ENCODE results near the gene IDH2.

Gene IDH2

GRCh38 chr15:90058775-90059174 lies 43.5 kb downstream of the IDH2 start:
- DNase-seq (ENCODE audit: low spot score in 2 of 2), result no peak
- Mint-ChIP-seq H3K27me3 (no peaks in the 10 kb centered on the region), H3K4me1 (peaks cover 56% of the 10 kb centered on the region), H3K36me3 (peaks cover 2% of the 10 kb centered on the region), H3K9me3 (no peaks in the 10 kb centered on the region), H3K27ac (peak overlapping the region; percentile 95), H3K4me3 (peak overlapping the region; percentile 60)
- ATAC-seq (ENCODE audit: low read depth), result no peak

GRCh38 chr15:90058308-90058707 lies 44.0 kb downstream of the IDH2 start:
- peaks cover 2% of the 10 kb centered on the region for H3K36me3 Mint-ChIP-seq
- peaks cover 51% of the 10 kb centered on the region for H3K4me1 Mint-ChIP-seq
- no peaks in the 10 kb centered on the region for H3K9me3 Mint-ChIP-seq
- DNase-seq (ENCODE audit: low spot score in 2 of 2) (peak in 1 of 2 donors; percentile 36), ATAC-seq (ENCODE audit: low read depth) (no peak)
- H3K4me3 Mint-ChIP-seq, result peak overlapping the region; percentile 11
- H3K27ac Mint-ChIP-seq, result peak overlapping the region; percentile 95
- H3K27me3 Mint-ChIP-seq, result no peaks in the 10 kb centered on the region

- Mint-ChIP-seq H3K4me1 (peaks cover 43% of the 10 kb centered on the region), H3K9me3 (no peaks in the 10 kb centered on the region), H3K36me3 (peaks cover 2% of the 10 kb centered on the region), H3K27me3 (no peaks in the 10 kb centered on the region), H3K27ac (no peak overlapping the region), H3K4me3 (no peak overlapping the region)
- DNase-seq (ENCODE audit: low spot score in 2 of 2), result no peak
- no peak for ATAC-seq (ENCODE audit: low read depth)
These were observed 45.7 kb downstream of the IDH2 start for GRCh38 chr15:90056529-90056928.

GRCh38 chr15:90055182-90055581 lies 47.1 kb downstream of the IDH2 start:
- H3K4me3 Mint-ChIP-seq, result no peak overlapping the region
- DNase-seq (ENCODE audit: low spot score in 2 of 2), result no peak
- no peak for ATAC-seq (ENCODE audit: low read depth)
- peaks cover 2% of the 10 kb centered on the region for H3K36me3 Mint-ChIP-seq
- H3K4me1 Mint-ChIP-seq, result peaks cover 41% of the 10 kb centered on the region
- H3K27me3 Mint-ChIP-seq, result no peaks in the 10 kb centered on the region
- H3K27ac Mint-ChIP-seq, result peak overlapping the region; percentile 62
- no peaks in the 10 kb centered on the region for H3K9me3 Mint-ChIP-seq

- DNase-seq (ENCODE audit: low spot score in 2 of 2), result no peak
- Mint-ChIP-seq H3K27me3 (no peaks in the 10 kb centered on the region), H3K27ac (peak overlapping the region; percentile 62), H3K4me1 (peaks cover 42% of the 10 kb centered on the region), H3K36me3 (peaks cover 2% of the 10 kb centered on the region), H3K9me3 (no peaks in the 10 kb centered on the region), H3K4me3 (no peak overlapping the region)
- no peak for ATAC-seq (ENCODE audit: low read depth)
These were observed 47.6 kb downstream of the IDH2 start for GRCh38 chr15:90054618-90055097.

- DNase-seq (ENCODE audit: low spot score in 2 of 2) (no peak), ATAC-seq (ENCODE audit: low read depth) (no peak)
- no peaks in the 10 kb centered on the region for H3K27me3 Mint-ChIP-seq
- no peaks in the 10 kb centered on the region for H3K9me3 Mint-ChIP-seq
- H3K4me3 Mint-ChIP-seq, result peak overlapping the region; percentile 1
- peaks cover 2% of the 10 kb centered on the region for H3K36me3 Mint-ChIP-seq
- no peak overlapping the region for H3K27ac Mint-ChIP-seq
- H3K4me1 Mint-ChIP-seq, result peaks cover 40% of the 10 kb centered on the region
These were observed 48.4 kb downstream of the IDH2 start for GRCh38 chr15:90053685-90054466.

- H3K27ac Mint-ChIP-seq, result no peak overlapping the region
- peaks cover 2% of the 10 kb centered on the region for H3K36me3 Mint-ChIP-seq
- ATAC-seq (ENCODE audit: low read depth) (no peak), DNase-seq (ENCODE audit: low spot score in 2 of 2) (no peak)
- no peak overlapping the region for H3K4me3 Mint-ChIP-seq
- peaks cover 31% of the 10 kb centered on the region for H3K4me1 Mint-ChIP-seq
- no peaks in the 10 kb centered on the region for H3K9me3 Mint-ChIP-seq
- no peaks in the 10 kb centered on the region for H3K27me3 Mint-ChIP-seq
These were observed 50.4 kb downstream of the IDH2 start for GRCh38 chr15:90051874-90052273.

- H3K9me3 Mint-ChIP-seq, result no peaks in the 10 kb centered on the region
- H3K27me3 Mint-ChIP-seq, result no peaks in the 10 kb centered on the region
- no peak overlapping the region for H3K4me3 Mint-ChIP-seq
- peaks cover 43% of the 10 kb centered on the region for H3K4me1 Mint-ChIP-seq
- DNase-seq (ENCODE audit: low spot score in 2 of 2) (no peak), ATAC-seq (ENCODE audit: low read depth) (no peak)
- peaks cover 6% of the 10 kb centered on the region for H3K36me3 Mint-ChIP-seq
- no peak overlapping the region for H3K27ac Mint-ChIP-seq
These were observed 52.3 kb downstream of the IDH2 start for GRCh38 chr15:90049666-90050604.

GRCh38 chr15:90049030-90049429 lies 53.2 kb downstream of the IDH2 start:
- Mint-ChIP-seq H3K27ac (no peak overlapping the region), H3K4me1 (peaks cover 42% of the 10 kb centered on the region), H3K36me3 (peaks cover 7% of the 10 kb centered on the region), H3K4me3 (no peak overlapping the region), H3K27me3 (no peaks in the 10 kb centered on the region), H3K9me3 (no peaks in the 10 kb centered on the region)
- no peak for DNase-seq (ENCODE audit: low spot score in 2 of 2)
- ATAC-seq (ENCODE audit: low read depth), result no peak

GRCh38 chr15:90047956-90048575 lies 54.2 kb downstream of the IDH2 start:
- no peak overlapping the region for H3K27ac Mint-ChIP-seq
- peaks cover 44% of the 10 kb centered on the region for H3K4me1 Mint-ChIP-seq
- H3K36me3 Mint-ChIP-seq, result peaks cover 10% of the 10 kb centered on the region
- H3K4me3 Mint-ChIP-seq, result no peak overlapping the region
- DNase-seq (ENCODE audit: low spot score in 2 of 2), result no peak
- no peak for ATAC-seq (ENCODE audit: low read depth)
- no peaks in the 10 kb centered on the region for H3K9me3 Mint-ChIP-seq
- H3K27me3 Mint-ChIP-seq, result no peaks in the 10 kb centered on the region

GRCh38 chr15:90046911-90047392 lies 55.3 kb downstream of the IDH2 start:
- H3K36me3 Mint-ChIP-seq, result peaks cover 10% of the 10 kb centered on the region
- H3K4me1 Mint-ChIP-seq, result peaks cover 41% of the 10 kb centered on the region
- H3K9me3 Mint-ChIP-seq, result no peaks in the 10 kb centered on the region
- DNase-seq (ENCODE audit: low spot score in 2 of 2) (peak in 1 of 2 donors; percentile 46), ATAC-seq (ENCODE audit: low read depth) (peak; percentile 100)
- H3K27me3 Mint-ChIP-seq, result no peaks in the 10 kb centered on the region
- peak overlapping the region; percentile 88 for H3K27ac Mint-ChIP-seq
- peak overlapping the region; percentile 62 for H3K4me3 Mint-ChIP-seq

GRCh38 chr15:90046289-90046688 lies 56.0 kb downstream of the IDH2 start:
- ATAC-seq (ENCODE audit: low read depth) (no peak), DNase-seq (ENCODE audit: low spot score in 2 of 2) (no peak)
- H3K4me3 Mint-ChIP-seq, result peak overlapping the region; percentile 62
- peak overlapping the region; percentile 88 for H3K27ac Mint-ChIP-seq
- H3K4me1 Mint-ChIP-seq, result peaks cover 41% of the 10 kb centered on the region
- no peaks in the 10 kb centered on the region for H3K27me3 Mint-ChIP-seq
- no peaks in the 10 kb centered on the region for H3K9me3 Mint-ChIP-seq
- peaks cover 10% of the 10 kb centered on the region for H3K36me3 Mint-ChIP-seq

GRCh38 chr15:90044916-90045371 lies 57.3 kb downstream of the IDH2 start:
- H3K27me3 Mint-ChIP-seq, result no peaks in the 10 kb centered on the region
- DNase-seq (ENCODE audit: low spot score in 2 of 2), result no peak
- peak overlapping the region; percentile 19 for H3K4me3 Mint-ChIP-seq
- H3K27ac Mint-ChIP-seq, result peak overlapping the region; percentile 88
- H3K36me3 Mint-ChIP-seq, result peaks cover 10% of the 10 kb centered on the region
- H3K9me3 Mint-ChIP-seq, result no peaks in the 10 kb centered on the region
- ATAC-seq (ENCODE audit: low read depth), result no peak
- peaks cover 43% of the 10 kb centered on the region for H3K4me1 Mint-ChIP-seq

Data from memory B cell (primary cell).